T-cell (primary cell): Measurements from ENCODE around the gene E2F4. TPM values are rescaled to one million over a fixed set of nuclear protein-coding genes. Genes with fewer than 3 reads are reported as not detected.
A peak's percentile ranks its signal among the peaks of the same experiment; 100 is the strongest.

Experiments
- ATAC-seq, 4 experiments: fragments of 200-7000 bp in 3 of 4; fragments of 150-1000 bp in 1 of 4; cut with Tn5 transposase; replicated peaks in 1 of 4; 1 replicate in 3 of 4; 2 replicates in 1 of 4; pipeline ENCODE4 v1.10.0; 2021; ENCODE audit warnings: moderate library complexity in 3 of 4, mild to moderate bottlenecking in 2 of 4, moderate number of reproducible peaks in 1 of 4
- CTCF ChIA-PET, 2 donors: fragments of 300-600 bp; sonication (Branson Sonifier 250); formaldehyde crosslinking; loops; one replicate each; lab custom pipeline; 2022; ENCODE audit warnings: antibody characterized with exemption in 2 of 2; lab: Charles Lee
- POLR2A ChIA-PET, 2 donors: fragments of 300-600 bp; sonication (Branson Sonifier 250); formaldehyde crosslinking; loops; one replicate each; lab custom pipeline; 2022; ENCODE audit warnings: antibody characterized with exemption in 2 of 2; lab: Charles Lee
- DNase-seq, 35 experiments: peaks; one replicate each; pipeline versions ENCODE4 v3.0.0 to v3.0.0-alpha.2; 2013 to 2023
- H3K27ac ChIP-seq: one replicate; pipeline ENCODE4 v1.5.1; 2013; ENCODE audit warnings: low read length
- H3K27me3 ChIP-seq, 2 experiments: replicated peaks in 1 of 2; 1 replicate in 1 of 2; 2 replicates in 1 of 2; pipeline versions ENCODE4 v1.6.1 to v1.7.0; 2013; ENCODE audit warnings: low read length in 1 of 2, mixed read lengths in 1 of 2; ENCODE audit not compliant: control insufficient read depth in 2 of 2, insufficient read depth in 2 of 2; ENCODE audit errors: extremely low read depth in 1 of 2
- H3K36me3 ChIP-seq, 2 donors: 1 replicate in 1 of 2; 2 replicates in 1 of 2; pipeline versions ENCODE4 v1.6.1 to v1.7.0; 2013; ENCODE audit warnings: low read length in 1 of 2; ENCODE audit not compliant: control insufficient read depth in 2 of 2, insufficient read depth in 1 of 2; ENCODE audit errors: extremely low read depth in 1 of 2
- H3K4me1 ChIP-seq, 2 experiments: 1 replicate in 1 of 2; 2 replicates in 1 of 2; pipeline versions ENCODE4 v1.6.1 to v1.7.0; 2013; ENCODE audit warnings: low read length in 2 of 2, mixed read lengths in 1 of 2; ENCODE audit not compliant: insufficient read depth in 2 of 2, control insufficient read depth in 1 of 2; ENCODE audit errors: extremely low read depth in 1 of 2
- H3K4me3 ChIP-seq, 2 donors: 1 replicate in 1 of 2; 2 replicates in 1 of 2; pipeline versions ENCODE4 v1.5.1 to v1.7.0; 2013; ENCODE audit warnings: mild to moderate bottlenecking in 2 of 2, low read length in 1 of 2, moderate library complexity in 1 of 2; ENCODE audit not compliant: control insufficient read depth in 1 of 2; ENCODE audit errors: extremely low read depth in 1 of 2
- H3K9me3 ChIP-seq: 2 replicates; pipeline ENCODE4 v1.7.0; 2013
- H3K27ac Mint-ChIP-seq, 2 donors: one replicate each; pipeline ENCODE4 v1.8.0; 2020 to 2021; ENCODE audit warnings: mild to moderate bottlenecking in 2 of 2, mixed read lengths in 2 of 2
- H3K27me3 Mint-ChIP-seq, 2 donors: one replicate each; pipeline ENCODE4 v1.8.0; 2021 to 2022; ENCODE audit warnings: mixed read lengths in 2 of 2
- H3K36me3 Mint-ChIP-seq: one replicate; pipeline ENCODE4 v1.8.0; 2021; ENCODE audit warnings: mixed read lengths
- H3K4me1 Mint-ChIP-seq, 3 donors: one replicate each; pipeline ENCODE4 v1.8.0; 2020 to 2022; ENCODE audit warnings: mixed read lengths in 3 of 3, mild to moderate bottlenecking in 1 of 3
- H3K4me3 Mint-ChIP-seq, 3 donors: one replicate each; pipeline ENCODE4 v1.8.0; 2020 to 2022; ENCODE audit warnings: mild to moderate bottlenecking in 3 of 3, mixed read lengths in 3 of 3, moderate library complexity in 3 of 3
- H3K9me3 Mint-ChIP-seq, 3 donors: one replicate each; pipeline ENCODE4 v1.8.0; 2020 to 2022; ENCODE audit warnings: mixed read lengths in 3 of 3
- WGBS: methylation state at CpG from one replicate; pipeline ENCODE4 v1.1.5; 2013; ENCODE audit warnings: missing lambda C conversion rate; ENCODE audit not compliant: insufficient coverage; 5-methylcytosine and 5-hydroxymethylcytosine counted together
- total RNA-seq, 35 experiments: library from RNA in 6 of 35; stranded (reverse) in 6 of 35; fragments of 120-200 nt in 1 of 35; gene quantifications; one replicate each; pipeline versions ENCODE4 v1.2.1 to v1.2.4 and lab custom pipeline; 2013 to 2026

Gene E2F4
- total RNA-seq, 5 donors from 2014 or later (not counting 1 experiment from before 2014, with no cell fraction given), result 59.4 to 97.1 (median 83.1) TPM

DNA sequence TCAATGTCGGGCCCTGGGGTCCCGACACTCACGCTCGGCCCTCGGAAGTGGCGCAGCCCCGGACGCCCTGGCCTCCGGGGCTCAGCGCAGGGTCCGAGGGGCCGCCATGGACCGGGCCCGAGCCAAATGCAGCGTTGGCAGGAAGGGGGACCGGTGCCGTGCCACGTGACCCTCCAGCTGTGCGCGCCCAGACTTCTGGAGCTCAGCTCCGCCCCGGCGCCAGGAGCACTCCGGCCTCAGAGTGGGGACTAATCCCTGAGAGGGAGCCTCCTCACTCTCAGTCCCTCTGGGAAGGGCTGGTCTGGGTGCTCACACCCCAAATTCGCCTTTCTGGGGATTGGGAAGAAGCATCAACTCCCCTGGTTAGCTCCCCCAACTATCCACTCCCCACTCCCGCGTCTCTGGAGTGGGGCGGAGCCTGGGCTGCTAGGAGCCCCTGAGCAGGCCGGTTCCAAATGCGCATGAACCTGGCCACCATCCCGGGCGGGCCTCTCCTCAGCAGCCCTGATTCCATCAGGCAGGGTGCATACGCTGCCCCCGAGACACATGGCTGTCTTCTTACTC lies 41.0 kb upstream of the E2F4 start, which contains the start of gene B3GNT9:
Gene B3GNT9, minus strand, starts transcription at position 166 of the 564 bp plus-strand sequence. CDS start 513 bp downstream, outside the sequence.
- WGBS, result 8% methylated on average over 33 of the region's 34 CpGs
- peaks cover 3 to 5% of the 10 kb centered on the region in 2 donors for H3K27me3 Mint-ChIP-seq
- H3K27ac Mint-ChIP-seq, result peak within 1 kb of the TSS; percentile 57 to 61
- H3K9me3 ChIP-seq, result no peaks in the 10 kb centered on the region
- H3K36me3 Mint-ChIP-seq, result peaks cover 27% of the 10 kb centered on the region
- peaks cover 2 to 42% of the 10 kb centered on the region in 2 experiments for H3K4me1 ChIP-seq
- peak within 1 kb of the TSS; percentile 11 to 57 for H3K4me3 ChIP-seq
- H3K27ac ChIP-seq, result no peak within 1 kb of the TSS
- H3K4me1 Mint-ChIP-seq, result peaks cover 31 to 33% (median 32%) of the 10 kb centered on the region in 3 donors
- H3K36me3 ChIP-seq, result peaks cover 0 to 11% of the 10 kb centered on the region in 2 donors
- no peaks in the 10 kb centered on the region for H3K9me3 Mint-ChIP-seq
- POLR2A ChIA-PET, result interaction anchor here in 1 of 2 donors (0.6 to 0.7 kb wide), 2 partner anchors 85 to 261 kb away, joined by 5 to 9 read pairs; no protein-coding TSS in a partner anchor
- peaks cover 0 to 22% of the 10 kb centered on the region in 2 experiments for H3K27me3 ChIP-seq
- ATAC-seq (peak; percentile 29 to 46 (median 38)), DNase-seq (peak in 2 of 35 experiments; percentile 25 to 43)
- CTCF ChIA-PET, result interaction anchor here in 1 of 2 donors (1.0 kb wide), 1 partner anchor 24 kb away, joined by 3 read pairs; no protein-coding TSS in a partner anchor
- H3K4me3 Mint-ChIP-seq, result peak within 1 kb of the TSS; percentile 71 to 79 (median 76)

DNA sequence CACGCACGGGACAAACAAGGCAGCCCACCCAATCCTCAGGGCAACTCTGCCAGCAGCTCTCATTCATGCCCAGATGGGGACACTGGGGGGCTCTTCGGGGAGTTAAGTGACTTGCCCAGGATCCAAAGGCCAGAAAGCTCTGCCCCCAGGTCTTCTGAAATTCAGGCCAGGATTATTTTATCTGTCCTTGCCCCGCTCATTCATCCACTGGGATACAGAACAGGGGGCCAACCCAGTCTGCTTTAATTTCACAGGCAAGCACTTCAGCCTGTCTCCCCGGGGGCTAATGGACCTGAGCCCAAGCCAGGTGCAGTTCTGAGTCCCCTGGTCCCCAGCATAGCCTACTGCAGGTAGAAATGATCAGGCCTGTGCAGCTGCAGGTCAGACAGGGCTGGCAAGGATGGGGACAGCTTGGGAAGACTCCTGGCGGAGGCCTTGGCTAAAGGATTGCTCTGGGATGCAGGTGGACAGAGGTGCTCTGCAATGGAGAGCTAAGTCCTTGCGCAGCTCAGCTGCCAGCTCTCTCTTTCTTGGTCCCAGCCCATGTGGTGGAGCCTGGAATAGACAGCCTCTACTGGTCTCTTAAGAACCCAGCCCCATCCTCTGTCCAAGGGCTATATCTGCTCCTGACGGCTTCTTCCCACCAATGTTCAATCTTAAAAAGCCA lies 40.4 kb upstream of the E2F4 start:
- POLR2A ChIA-PET, result interaction anchor here in 1 of 2 donors (0.6 kb wide), 1 partner anchor 159 kb away, joined by 3 read pairs; no protein-coding TSS in a partner anchor
- 75% methylated on average over 7 of the region's 8 CpGs for WGBS
- H3K4me1 Mint-ChIP-seq, result peaks cover 37 to 39% (median 38%) of the 10 kb centered on the region in 3 donors
- no peaks in the 10 kb centered on the region for H3K9me3 ChIP-seq
- H3K9me3 Mint-ChIP-seq, result no peaks in the 10 kb centered on the region
- peak overlapping the region; percentile 57 to 61 for H3K27ac Mint-ChIP-seq
- DNase-seq, result no peak
- peak overlapping the region; percentile 71 to 79 (median 76) for H3K4me3 Mint-ChIP-seq
- H3K27me3 ChIP-seq, result peaks cover 0 to 22% of the 10 kb centered on the region in 2 experiments
- CTCF ChIA-PET, result interaction anchor here (0.6 to 1.0 kb wide), 2 partner anchors 23 to 109 kb away, joined by 3 read pairs; no protein-coding TSS in a partner anchor
- H3K4me1 ChIP-seq, result peaks cover 2 to 48% of the 10 kb centered on the region in 2 experiments
- ATAC-seq, result no peak
- H3K27me3 Mint-ChIP-seq, result peaks cover 3 to 5% of the 10 kb centered on the region in 2 donors
- peaks cover 0 to 5% of the 10 kb centered on the region in 2 donors for H3K36me3 ChIP-seq
- H3K36me3 Mint-ChIP-seq, result peaks cover 20% of the 10 kb centered on the region
- no peak overlapping the region for H3K27ac ChIP-seq
- no peak overlapping the region for H3K4me3 ChIP-seq

DNA sequence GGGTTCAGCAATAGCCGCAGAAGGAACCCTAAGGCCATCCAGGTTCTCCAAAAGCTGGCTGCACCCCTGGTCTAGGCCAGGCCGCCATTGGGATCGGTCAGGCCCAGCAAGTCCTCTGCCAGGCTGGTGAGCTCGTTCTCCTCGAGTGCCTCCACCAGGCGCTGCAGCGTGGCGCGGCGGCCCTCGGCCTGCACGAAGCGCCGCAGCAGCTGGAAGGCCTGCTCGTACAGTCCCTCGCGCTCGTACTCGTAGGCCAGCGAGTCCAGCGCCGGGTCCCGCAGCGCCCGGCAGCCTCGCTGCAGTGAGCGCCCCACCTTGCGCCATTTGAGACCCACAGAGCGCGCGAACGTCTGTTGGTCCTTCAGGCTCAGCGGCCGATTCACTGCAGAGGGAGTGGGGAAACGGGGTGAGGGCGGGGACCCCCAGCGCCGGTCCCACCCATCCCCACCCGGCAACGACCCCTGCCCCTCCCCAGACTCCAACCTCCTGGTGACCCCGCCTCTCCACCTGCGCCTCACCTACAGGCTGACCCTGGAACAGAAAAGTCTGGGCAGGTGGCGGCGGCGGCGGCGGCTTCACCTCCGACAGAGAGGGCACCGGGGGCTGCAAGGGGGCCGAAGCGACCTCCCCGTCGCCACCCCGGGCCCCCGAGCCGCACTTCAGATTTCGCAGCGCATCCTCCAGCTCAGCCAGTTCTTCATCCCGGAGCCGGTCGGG lies 37.2 kb upstream of the E2F4 start:
- WGBS, result 56% methylated on average over 45 of the region's 61 CpGs
- Histone ChIP-seq H3K4me1 (peaks cover 16 to 75% of the 10 kb centered on the region in 2 experiments), H3K36me3 (peaks cover 0 to 3% of the 10 kb centered on the region in 2 donors), H3K4me3 (peak overlapping the region; percentile 34 to 48), H3K9me3 (no peaks in the 10 kb centered on the region), H3K27me3 (peaks cover 0 to 11% of the 10 kb centered on the region in 2 experiments), H3K27ac (no peak overlapping the region)
- DNase-seq, result no peak
- Mint-ChIP-seq H3K27ac (peak overlapping the region in 1 of 2 donors; percentile 59), H3K36me3 (peaks cover 6% of the 10 kb centered on the region), H3K27me3 (peaks cover 0 to 3% of the 10 kb centered on the region in 2 donors), H3K4me3 (peak overlapping the region; percentile 66 to 87 (median 71)), H3K9me3 (no peaks in the 10 kb centered on the region), H3K4me1 (peaks cover 57 to 64% (median 60%) of the 10 kb centered on the region in 3 donors)
- CTCF ChIA-PET, result interaction anchor here (0.5 to 1.4 kb wide), 16 partner anchors 13 to 282 kb away, joined by 3 to 24 read pairs (median 4); no protein-coding TSS in a partner anchor
- POLR2A ChIA-PET, result interaction anchor here in 1 of 2 donors (0.6 kb wide), 1 partner anchor 127 kb away, joined by 13 read pairs; no protein-coding TSS in a partner anchor
- ATAC-seq, result peak in 1 of 4 experiments; percentile 2

DNA sequence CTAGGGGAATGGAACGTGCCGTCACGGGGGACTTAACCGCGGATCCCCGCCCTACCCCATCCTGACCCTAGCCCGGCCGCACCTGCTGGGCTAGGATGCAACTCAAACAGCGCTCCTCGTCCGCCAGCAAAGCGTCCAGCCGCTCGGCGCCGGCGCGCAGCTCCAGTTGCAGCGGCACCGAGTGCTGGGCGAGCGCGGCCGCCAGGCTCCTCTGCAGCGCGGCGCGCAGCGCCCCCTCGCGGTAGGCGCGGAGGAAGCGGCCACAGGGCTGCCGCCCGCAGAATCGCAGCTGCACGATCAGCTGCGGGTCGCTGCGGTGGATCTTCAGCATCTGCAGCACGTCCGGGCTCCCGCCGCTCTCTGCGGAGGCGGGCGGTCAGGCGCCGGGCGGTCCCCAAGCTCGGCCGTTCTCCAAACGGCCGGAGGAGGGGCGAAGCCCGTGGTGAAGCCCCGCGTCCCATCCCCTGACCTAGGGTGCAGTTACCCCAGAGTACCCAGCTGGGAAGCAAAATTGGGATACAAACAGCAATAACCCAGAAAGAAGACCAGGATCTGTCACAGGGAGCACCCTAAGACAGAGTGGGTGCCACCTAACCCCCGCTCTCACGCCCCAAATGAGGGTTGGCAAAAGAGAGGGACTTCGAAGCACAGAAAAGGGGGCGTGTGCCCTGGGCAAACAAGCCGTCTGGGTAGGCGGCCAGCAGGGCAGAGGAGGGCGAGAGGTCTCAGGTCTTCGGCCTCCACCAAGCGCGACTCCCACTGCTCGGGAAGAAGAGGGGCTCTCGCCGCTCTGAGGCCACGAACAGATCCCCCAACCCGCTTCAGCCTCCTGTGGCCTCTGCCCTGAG lies 36.4 kb upstream of the E2F4 start:
- peak overlapping the region; percentile 34 to 48 for H3K4me3 ChIP-seq
- peaks cover 0 to 10% of the 10 kb centered on the region in 2 experiments for H3K27me3 ChIP-seq
- peaks cover 17 to 74% of the 10 kb centered on the region in 2 experiments for H3K4me1 ChIP-seq
- H3K9me3 Mint-ChIP-seq, result no peaks in the 10 kb centered on the region
- H3K27ac ChIP-seq, result no peak overlapping the region
- POLR2A ChIA-PET, result interaction anchor here in 1 of 2 donors (0.5 to 0.6 kb wide), 2 partner anchors 127 to 536 kb away, joined by 6 to 13 read pairs; no protein-coding TSS in a partner anchor
- DNase-seq (peak; percentile 37 to 90 (median 69)), ATAC-seq (peak; percentile 41 to 48 (median 41))
- peak overlapping the region; percentile 97 to 100 for H3K27ac Mint-ChIP-seq
- peaks cover 6% of the 10 kb centered on the region for H3K36me3 Mint-ChIP-seq
- H3K27me3 Mint-ChIP-seq, result peaks cover 0 to 3% of the 10 kb centered on the region in 2 donors
- CTCF ChIA-PET, result interaction anchor here (0.5 to 1.4 kb wide), 18 partner anchors 14 to 283 kb away, joined by 3 to 24 read pairs (median 4); no protein-coding TSS in a partner anchor
- peaks cover 0 to 3% of the 10 kb centered on the region in 2 donors for H3K36me3 ChIP-seq
- WGBS, result 10% methylated on average over 63 of the region's 74 CpGs
- peak overlapping the region; percentile 66 to 87 (median 71) for H3K4me3 Mint-ChIP-seq
- no peaks in the 10 kb centered on the region for H3K9me3 ChIP-seq
- peaks cover 59 to 66% (median 63%) of the 10 kb centered on the region in 3 donors for H3K4me1 Mint-ChIP-seq

DNA sequence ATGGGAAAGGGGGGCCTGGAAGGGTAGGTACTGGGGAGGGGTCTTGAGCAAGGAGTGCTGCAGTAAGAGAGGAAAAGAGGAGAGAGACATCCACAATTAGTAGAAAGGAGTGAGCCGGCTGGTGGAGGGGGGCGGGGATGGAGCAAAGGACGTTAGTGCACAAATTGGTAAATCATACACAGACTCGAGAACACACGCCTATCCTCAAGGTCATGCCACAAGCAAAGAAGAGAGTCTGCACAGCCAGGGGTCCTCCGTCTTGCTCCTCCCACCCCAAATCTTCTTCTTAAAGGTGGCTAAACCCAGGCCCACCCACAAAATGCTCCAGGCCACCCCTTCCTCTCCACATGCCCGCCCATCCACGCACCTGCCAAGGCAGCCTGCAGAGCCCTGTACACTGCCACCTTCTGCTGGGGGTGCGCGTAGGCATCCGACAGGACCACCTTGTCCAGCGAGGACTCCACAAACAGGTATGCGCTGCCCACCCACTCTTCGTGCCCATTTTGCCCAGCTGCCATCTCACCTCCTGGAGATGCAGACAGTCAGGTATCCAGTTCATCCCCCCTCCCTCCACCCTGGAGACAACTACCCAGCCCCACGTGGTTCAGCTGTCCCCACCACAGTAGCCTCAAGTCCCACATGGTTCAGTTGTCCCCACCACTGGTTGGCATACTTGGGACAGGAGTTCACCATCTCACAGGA lies 35.7 kb upstream of the E2F4 start:
- peak overlapping the region in 2 of 3 donors; percentile 14 to 87 for H3K4me3 Mint-ChIP-seq
- H3K4me1 ChIP-seq, result peaks cover 17 to 74% of the 10 kb centered on the region in 2 experiments

More for the DNA sequence above, 35.7 kb upstream of the E2F4 start:
- no peak for DNase-seq
- Histone ChIP-seq H3K9me3 (no peaks in the 10 kb centered on the region), H3K36me3 (peaks cover 0 to 3% of the 10 kb centered on the region in 2 donors), H3K27ac (peak overlapping the region; percentile 98), H3K27me3 (peaks cover 0 to 10% of the 10 kb centered on the region in 2 experiments), H3K4me3 (no peak overlapping the region)
- H3K4me1 Mint-ChIP-seq, result peaks cover 60 to 66% (median 66%) of the 10 kb centered on the region in 3 donors
- peaks cover 0 to 4% of the 10 kb centered on the region in 2 donors for H3K27me3 Mint-ChIP-seq
- WGBS, result 87% methylated on average over 14 of the region's 15 CpGs
- peak overlapping the region; percentile 97 to 100 for H3K27ac Mint-ChIP-seq
- peaks cover 6% of the 10 kb centered on the region for H3K36me3 Mint-ChIP-seq
- H3K9me3 Mint-ChIP-seq, result no peaks in the 10 kb centered on the region
- POLR2A ChIA-PET, result interaction anchor here in 1 of 2 donors (0.5 kb wide), 1 partner anchor 535 kb away, joined by 6 read pairs; no protein-coding TSS in a partner anchor
- no peak for ATAC-seq
- CTCF ChIA-PET, result interaction anchor here in 1 of 2 donors (1.4 to 1.6 kb wide), 3 partner anchors 91 to 143 kb away, joined by 3 to 10 read pairs (median 8); partner anchors contain the start of gene FHOD1
